ENCODE data around the gene SPRY4.

GRCh38 chr5:142280066-142281007, 44.5 kb downstream of the SPRY4 start:
- TF ChIP-seq, protein P1, sequence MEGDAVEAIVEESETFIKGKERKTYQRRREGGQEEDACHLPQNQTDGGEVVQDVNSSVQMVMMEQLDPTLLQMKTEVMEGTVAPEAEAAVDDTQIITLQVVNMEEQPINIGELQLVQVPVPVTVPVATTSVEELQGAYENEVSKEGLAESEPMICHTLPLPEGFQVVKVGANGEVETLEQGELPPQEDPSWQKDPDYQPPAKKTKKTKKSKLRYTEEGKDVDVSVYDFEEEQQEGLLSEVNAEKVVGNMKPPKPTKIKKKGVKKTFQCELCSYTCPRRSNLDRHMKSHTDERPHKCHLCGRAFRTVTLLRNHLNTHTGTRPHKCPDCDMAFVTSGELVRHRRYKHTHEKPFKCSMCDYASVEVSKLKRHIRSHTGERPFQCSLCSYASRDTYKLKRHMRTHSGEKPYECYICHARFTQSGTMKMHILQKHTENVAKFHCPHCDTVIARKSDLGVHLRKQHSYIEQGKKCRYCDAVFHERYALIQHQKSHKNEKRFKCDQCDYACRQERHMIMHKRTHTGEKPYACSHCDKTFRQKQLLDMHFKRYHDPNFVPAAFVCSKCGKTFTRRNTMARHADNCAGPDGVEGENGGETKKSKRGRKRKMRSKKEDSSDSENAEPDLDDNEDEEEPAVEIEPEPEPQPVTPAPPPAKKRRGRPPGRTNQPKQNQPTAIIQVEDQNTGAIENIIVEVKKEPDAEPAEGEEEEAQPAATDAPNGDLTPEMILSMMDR (IDR thresholded peaks at IDR 0.05; ENCODE audit: low read length): no peak
- no peak for TF ChIP-seq EZH2 (optimal IDR thresholded peaks at IDR 0.05; ENCODE audit: low read depth, low read length)
- no peak for TF ChIP-seq EZH2phosphoT487 (IDR thresholded peaks at IDR 0.05; ENCODE audit: low read length)
